Measurements from ENCODE around the gene COL4A4.

The COL4A4 gene

GRCh38 chr2:227153307-227153706 is 10.7 kb downstream of the COL4A4 start:
- no peak overlapping the region for H2AFZ ChIP-seq (ENCODE audit: low read depth, low read length)
- H3K4me3 ChIP-seq (ENCODE audit: low read length): no peak overlapping the region
- H3K4me1 ChIP-seq (ENCODE audit: insufficient read depth, low read length): no peaks in the 10 kb centered on the region
- no peaks in the 10 kb centered on the region for H3K9me3 ChIP-seq (ENCODE audit: low read length)
- H3K27me3 ChIP-seq (ENCODE audit: insufficient read depth, low read length): no peaks in the 10 kb centered on the region
- no peaks in the 10 kb centered on the region for H3K36me3 ChIP-seq (ENCODE audit: insufficient read depth, low read length)

GRCh38 chr2:227152093-227152766 is 11.8 kb downstream of the COL4A4 start:
- Histone ChIP-seq H3K9me3 (ENCODE audit: low read length) (no peaks in the 10 kb centered on the region), H3K36me3 (ENCODE audit: insufficient read depth, low read length) (no peaks in the 10 kb centered on the region)

GRCh38 chr2:227150222-227150936 is 13.6 kb downstream of the COL4A4 start:
- no peak overlapping the region for H3K4me3 ChIP-seq (ENCODE audit: low read length)
- H3K27me3 ChIP-seq (ENCODE audit: insufficient read depth, low read length): no peaks in the 10 kb centered on the region
- no peaks in the 10 kb centered on the region for H3K4me1 ChIP-seq (ENCODE audit: insufficient read depth, low read length)
- H2AFZ ChIP-seq (ENCODE audit: low read depth, low read length): no peak overlapping the region
- H3K36me3 ChIP-seq (ENCODE audit: insufficient read depth, low read length): no peaks in the 10 kb centered on the region
- no peaks in the 10 kb centered on the region for H3K9me3 ChIP-seq (ENCODE audit: low read length)

More at GRCh38 chr2:227152093-227152766, 11.8 kb downstream of the COL4A4 start:
- H2AFZ ChIP-seq (ENCODE audit: low read depth, low read length): no peak overlapping the region
- H3K4me1 ChIP-seq (ENCODE audit: insufficient read depth, low read length): no peaks in the 10 kb centered on the region
- no peaks in the 10 kb centered on the region for H3K27me3 ChIP-seq (ENCODE audit: insufficient read depth, low read length)
- no peak overlapping the region for H3K4me3 ChIP-seq (ENCODE audit: low read length)

- no peak overlapping the region for H3K4me3 ChIP-seq (ENCODE audit: low read length)
Observed at GRCh38 chr2:227148106-227148505, 15.9 kb downstream of the COL4A4 start.

GRCh38 chr2:227147023-227147422 is 17.0 kb downstream of the COL4A4 start:
- no peak overlapping the region for H3K4me3 ChIP-seq (ENCODE audit: low read length)
- H3K27me3 ChIP-seq (ENCODE audit: insufficient read depth, low read length): no peaks in the 10 kb centered on the region
- H3K4me1 ChIP-seq (ENCODE audit: insufficient read depth, low read length): no peaks in the 10 kb centered on the region
- no peak overlapping the region for H2AFZ ChIP-seq (ENCODE audit: low read depth, low read length)
- no peaks in the 10 kb centered on the region for H3K36me3 ChIP-seq (ENCODE audit: insufficient read depth, low read length)
- H3K9me3 ChIP-seq (ENCODE audit: low read length): no peaks in the 10 kb centered on the region

More at GRCh38 chr2:227148106-227148505, 15.9 kb downstream of the COL4A4 start:
- H2AFZ ChIP-seq (ENCODE audit: low read depth, low read length): no peak overlapping the region
- no peaks in the 10 kb centered on the region for H3K9me3 ChIP-seq (ENCODE audit: low read length)
- no peaks in the 10 kb centered on the region for H3K27me3 ChIP-seq (ENCODE audit: insufficient read depth, low read length)
- H3K36me3 ChIP-seq (ENCODE audit: insufficient read depth, low read length): no peaks in the 10 kb centered on the region
- H3K4me1 ChIP-seq (ENCODE audit: insufficient read depth, low read length): no peaks in the 10 kb centered on the region

GRCh38 chr2:227146456-227146855 is 17.5 kb downstream of the COL4A4 start:
- no peaks in the 10 kb centered on the region for H3K27me3 ChIP-seq (ENCODE audit: insufficient read depth, low read length)
- no peaks in the 10 kb centered on the region for H3K36me3 ChIP-seq (ENCODE audit: insufficient read depth, low read length)
- H3K9me3 ChIP-seq (ENCODE audit: low read length): no peaks in the 10 kb centered on the region
- H2AFZ ChIP-seq (ENCODE audit: low read depth, low read length): no peak overlapping the region
- H3K4me1 ChIP-seq (ENCODE audit: insufficient read depth, low read length): no peaks in the 10 kb centered on the region
- no peak overlapping the region for H3K4me3 ChIP-seq (ENCODE audit: low read length)

GRCh38 chr2:227143895-227144294 is 20.1 kb downstream of the COL4A4 start:
- Histone ChIP-seq H3K27me3 (ENCODE audit: insufficient read depth, low read length) (peaks cover 2% of the 10 kb centered on the region), H3K4me3 (ENCODE audit: low read length) (no peak overlapping the region), H3K9me3 (ENCODE audit: low read length) (no peaks in the 10 kb centered on the region), H2AFZ (ENCODE audit: low read depth, low read length) (no peak overlapping the region), H3K4me1 (ENCODE audit: insufficient read depth, low read length) (no peaks in the 10 kb centered on the region), H3K36me3 (ENCODE audit: insufficient read depth, low read length) (no peaks in the 10 kb centered on the region)

GRCh38 chr2:227141301-227141700 is 22.7 kb downstream of the COL4A4 start:
- Histone ChIP-seq H3K9me3 (ENCODE audit: low read length) (no peaks in the 10 kb centered on the region), H2AFZ (ENCODE audit: low read depth, low read length) (no peak overlapping the region), H3K4me3 (ENCODE audit: low read length) (no peak overlapping the region)

GRCh38 chr2:227134591-227134990 is 29.4 kb downstream of the COL4A4 start:
- Histone ChIP-seq H3K36me3 (ENCODE audit: insufficient read depth, low read length) (no peaks in the 10 kb centered on the region), H2AFZ (ENCODE audit: low read depth, low read length) (no peak overlapping the region), H3K4me3 (ENCODE audit: low read length) (no peak overlapping the region), H3K27me3 (ENCODE audit: insufficient read depth, low read length) (peaks cover 10% of the 10 kb centered on the region), H3K9me3 (ENCODE audit: low read length) (no peaks in the 10 kb centered on the region), H3K4me1 (ENCODE audit: insufficient read depth, low read length) (no peaks in the 10 kb centered on the region)

More at GRCh38 chr2:227141301-227141700, 22.7 kb downstream of the COL4A4 start:
- peaks cover 2% of the 10 kb centered on the region for H3K27me3 ChIP-seq (ENCODE audit: insufficient read depth, low read length)
- H3K36me3 ChIP-seq (ENCODE audit: insufficient read depth, low read length): no peaks in the 10 kb centered on the region
- H3K4me1 ChIP-seq (ENCODE audit: insufficient read depth, low read length): no peaks in the 10 kb centered on the region

GRCh38 chr2:227132986-227133385 is 31.0 kb downstream of the COL4A4 start:
- Histone ChIP-seq H3K27me3 (ENCODE audit: insufficient read depth, low read length) (peaks cover 8% of the 10 kb centered on the region), H3K9me3 (ENCODE audit: low read length) (no peaks in the 10 kb centered on the region), H3K4me1 (ENCODE audit: insufficient read depth, low read length) (no peaks in the 10 kb centered on the region), H3K36me3 (ENCODE audit: insufficient read depth, low read length) (no peaks in the 10 kb centered on the region), H3K4me3 (ENCODE audit: low read length) (no peak overlapping the region), H2AFZ (ENCODE audit: low read depth, low read length) (no peak overlapping the region)

GRCh38 chr2:227130636-227131035 is 33.4 kb downstream of the COL4A4 start:
- no peaks in the 10 kb centered on the region for H3K4me1 ChIP-seq (ENCODE audit: insufficient read depth, low read length)
- H3K27me3 ChIP-seq (ENCODE audit: insufficient read depth, low read length): peaks cover 8% of the 10 kb centered on the region
- no peak overlapping the region for H3K4me3 ChIP-seq (ENCODE audit: low read length)
- no peaks in the 10 kb centered on the region for H3K36me3 ChIP-seq (ENCODE audit: insufficient read depth, low read length)
- H2AFZ ChIP-seq (ENCODE audit: low read depth, low read length): no peak overlapping the region
- H3K9me3 ChIP-seq (ENCODE audit: low read length): no peaks in the 10 kb centered on the region

- Histone ChIP-seq H3K4me1 (ENCODE audit: insufficient read depth, low read length) (no peaks in the 10 kb centered on the region), H3K9me3 (ENCODE audit: low read length) (no peaks in the 10 kb centered on the region), H2AFZ (ENCODE audit: low read depth, low read length) (no peak overlapping the region), H3K27me3 (ENCODE audit: insufficient read depth, low read length) (peaks cover 6% of the 10 kb centered on the region), H3K36me3 (ENCODE audit: insufficient read depth, low read length) (no peaks in the 10 kb centered on the region), H3K4me3 (ENCODE audit: low read length) (no peak overlapping the region)
Observed at GRCh38 chr2:227127201-227127600, 36.8 kb downstream of the COL4A4 start.

- Histone ChIP-seq H3K9me3 (ENCODE audit: low read length) (no peaks in the 10 kb centered on the region), H3K36me3 (ENCODE audit: insufficient read depth, low read length) (no peaks in the 10 kb centered on the region), H2AFZ (ENCODE audit: low read depth, low read length) (no peak overlapping the region), H3K27me3 (ENCODE audit: insufficient read depth, low read length) (no peaks in the 10 kb centered on the region), H3K4me3 (ENCODE audit: low read length) (no peak overlapping the region), H3K4me1 (ENCODE audit: insufficient read depth, low read length) (no peaks in the 10 kb centered on the region)
Observed at GRCh38 chr2:227125506-227125905, 38.5 kb downstream of the COL4A4 start.

Measured in neuron (in vitro differentiated cells).